ENCODE measurements around the gene TMSB10.

DNA sequence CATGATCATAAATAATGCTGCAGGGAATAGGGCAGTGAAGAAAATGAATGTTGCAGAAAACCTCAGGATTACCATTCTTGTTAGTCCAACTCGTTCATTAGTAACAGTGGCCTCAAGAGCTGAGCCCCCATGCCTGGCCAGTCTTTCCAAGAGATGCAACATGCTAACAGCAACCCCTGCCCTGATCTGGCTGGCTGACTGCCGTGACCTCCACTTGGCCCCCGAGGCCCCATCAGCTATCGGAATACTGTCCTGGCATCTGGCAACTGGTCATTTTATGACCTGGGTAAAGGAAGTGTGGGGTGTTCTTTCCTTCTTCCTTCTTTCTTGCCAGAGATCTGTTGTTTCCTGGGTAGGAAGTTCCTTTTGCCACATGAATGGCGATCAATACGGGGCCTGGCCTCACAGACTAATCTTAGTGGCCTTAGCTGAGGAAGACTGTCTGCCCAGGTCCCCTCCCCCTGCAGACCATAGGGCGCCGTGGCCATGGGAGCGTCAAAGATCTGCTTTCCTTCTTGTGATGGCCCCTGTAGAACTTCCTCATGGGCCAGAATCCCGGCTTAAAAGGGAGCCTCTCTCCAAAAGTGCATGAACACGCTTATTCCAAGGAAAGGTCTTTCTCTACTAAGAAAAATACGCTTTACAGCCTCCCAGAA lies 14.0 kb upstream of the TMSB10 start:
- TF ChIP-seq, protein P1, sequence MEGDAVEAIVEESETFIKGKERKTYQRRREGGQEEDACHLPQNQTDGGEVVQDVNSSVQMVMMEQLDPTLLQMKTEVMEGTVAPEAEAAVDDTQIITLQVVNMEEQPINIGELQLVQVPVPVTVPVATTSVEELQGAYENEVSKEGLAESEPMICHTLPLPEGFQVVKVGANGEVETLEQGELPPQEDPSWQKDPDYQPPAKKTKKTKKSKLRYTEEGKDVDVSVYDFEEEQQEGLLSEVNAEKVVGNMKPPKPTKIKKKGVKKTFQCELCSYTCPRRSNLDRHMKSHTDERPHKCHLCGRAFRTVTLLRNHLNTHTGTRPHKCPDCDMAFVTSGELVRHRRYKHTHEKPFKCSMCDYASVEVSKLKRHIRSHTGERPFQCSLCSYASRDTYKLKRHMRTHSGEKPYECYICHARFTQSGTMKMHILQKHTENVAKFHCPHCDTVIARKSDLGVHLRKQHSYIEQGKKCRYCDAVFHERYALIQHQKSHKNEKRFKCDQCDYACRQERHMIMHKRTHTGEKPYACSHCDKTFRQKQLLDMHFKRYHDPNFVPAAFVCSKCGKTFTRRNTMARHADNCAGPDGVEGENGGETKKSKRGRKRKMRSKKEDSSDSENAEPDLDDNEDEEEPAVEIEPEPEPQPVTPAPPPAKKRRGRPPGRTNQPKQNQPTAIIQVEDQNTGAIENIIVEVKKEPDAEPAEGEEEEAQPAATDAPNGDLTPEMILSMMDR (IDR thresholded peaks at IDR 0.05): no peak
- TF ChIP-seq ZFX (IDR thresholded peaks at IDR 0.05; ENCODE audit: borderline replicate concordance): no peak
